IPS-18a (cell line): ENCODE results near the gene INTS12.

Experiments used
- H3K27ac ChIP-seq: one replicate; pipeline ENCODE4 v1.5.1; 2013; ENCODE audit warnings: low read length
- H3K27me3 ChIP-seq: one replicate; pipeline ENCODE4 v1.6.1; 2013; ENCODE audit warnings: mild to moderate bottlenecking, low read length; ENCODE audit not compliant: control insufficient read depth, insufficient read depth
- H3K36me3 ChIP-seq: one replicate; pipeline ENCODE4 v1.6.1; 2013; ENCODE audit warnings: low read depth, low read length; ENCODE audit not compliant: control insufficient read depth
- H3K4me1 ChIP-seq: one replicate; pipeline ENCODE4 v1.6.1; 2013; ENCODE audit warnings: low read depth, low read length; ENCODE audit not compliant: control insufficient read depth
- H3K4me3 ChIP-seq: one replicate; pipeline ENCODE4 v1.5.1; 2013; ENCODE audit warnings: low read length
- H3K9ac ChIP-seq: one replicate; pipeline ENCODE4 v1.6.1; 2013; ENCODE audit warnings: mild to moderate bottlenecking, low read length, moderate library complexity
- H3K9me3 ChIP-seq: one replicate; pipeline ENCODE4 v1.6.1; 2013; ENCODE audit warnings: low read depth, low read length; ENCODE audit not compliant: control insufficient read depth

INTS12 gene

DNA sequence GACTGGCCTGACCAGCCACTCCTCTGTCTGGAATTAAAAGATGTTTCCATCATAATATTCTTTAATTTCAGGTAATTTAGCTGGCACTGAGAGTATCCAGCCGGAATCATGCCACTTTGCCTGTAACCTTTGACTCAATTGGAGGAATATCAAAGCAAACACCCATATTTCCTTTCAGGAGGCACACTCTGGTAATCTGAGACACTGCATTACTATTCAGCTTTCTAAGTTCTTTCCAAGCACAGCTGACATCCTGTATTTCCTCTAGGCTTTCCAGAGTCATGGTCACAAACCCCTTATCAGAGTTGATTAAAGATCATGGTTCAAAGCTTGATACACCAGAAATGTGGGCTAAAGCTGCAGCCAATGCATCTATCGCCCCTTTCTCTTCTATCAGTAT is 29.3 kb downstream of the INTS12 start:
- Histone ChIP-seq H3K4me1 (peaks cover 3% of the 10 kb centered on the region), H3K4me3 (no peak overlapping the region), H3K36me3 (peaks cover 4% of the 10 kb centered on the region), H3K9ac (no peak overlapping the region), H3K9me3 (no peaks in the 10 kb centered on the region), H3K27me3 (no peaks in the 10 kb centered on the region), H3K27ac (no peak overlapping the region)

DNA sequence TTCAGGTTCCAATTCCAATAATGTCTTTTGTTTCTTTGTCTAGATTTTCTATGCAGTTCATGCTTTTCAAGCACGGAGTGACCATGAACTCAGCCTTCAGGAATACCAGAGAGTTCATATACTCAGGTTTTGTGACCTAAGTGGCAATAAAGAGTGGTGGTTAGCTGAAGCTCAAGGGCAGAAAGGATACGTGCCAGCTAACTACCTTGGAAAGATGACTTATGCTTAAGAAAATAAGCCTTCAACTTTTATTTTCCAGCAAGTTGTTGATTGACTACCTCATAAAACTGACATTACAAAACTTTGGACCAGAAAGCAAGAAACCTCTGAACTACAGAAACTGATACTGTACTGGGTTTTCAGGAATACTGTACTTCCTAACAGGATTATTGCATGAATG is 30.8 kb downstream of the INTS12 start:
- Histone ChIP-seq H3K9ac (no peak overlapping the region), H3K27me3 (no peaks in the 10 kb centered on the region), H3K36me3 (peaks cover under 1% of the 10 kb centered on the region), H3K9me3 (no peaks in the 10 kb centered on the region), H3K4me1 (peaks cover 3% of the 10 kb centered on the region), H3K27ac (no peak overlapping the region), H3K4me3 (no peak overlapping the region)

GRCh38 chr4:105674011-105674410 is 34.5 kb downstream of the INTS12 start:
- Histone ChIP-seq H3K4me3 (no peak overlapping the region), H3K9ac (no peak overlapping the region), H3K27me3 (no peaks in the 10 kb centered on the region), H3K9me3 (no peaks in the 10 kb centered on the region), H3K36me3 (no peaks in the 10 kb centered on the region), H3K4me1 (peaks cover 3% of the 10 kb centered on the region), H3K27ac (no peak overlapping the region)

DNA sequence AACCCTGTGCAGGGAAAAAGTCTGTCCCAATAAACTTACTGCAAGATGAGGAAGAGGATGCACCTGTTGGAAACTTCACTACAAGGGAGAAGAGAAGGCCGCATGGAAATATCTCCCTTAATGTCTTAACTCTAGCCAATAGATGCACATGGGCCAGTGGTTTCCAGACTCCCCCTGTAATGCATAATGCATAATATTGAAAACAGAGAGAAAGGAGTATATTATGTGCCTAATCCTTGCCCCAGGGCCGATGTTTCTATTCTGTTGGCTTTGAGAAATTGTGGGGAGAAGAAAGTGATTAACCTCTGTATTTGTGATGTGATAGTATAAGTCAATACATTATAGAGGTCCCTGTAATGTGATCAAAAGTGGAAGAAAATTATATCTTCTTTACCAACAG is 37.2 kb downstream of the INTS12 start:
- H3K27me3 ChIP-seq, result no peaks in the 10 kb centered on the region
- H3K4me1 ChIP-seq, result no peaks in the 10 kb centered on the region
- H3K36me3 ChIP-seq, result no peaks in the 10 kb centered on the region
- H3K9ac ChIP-seq, result no peak overlapping the region
- no peak overlapping the region for H3K4me3 ChIP-seq
- no peaks in the 10 kb centered on the region for H3K9me3 ChIP-seq
- H3K27ac ChIP-seq, result no peak overlapping the region

DNA sequence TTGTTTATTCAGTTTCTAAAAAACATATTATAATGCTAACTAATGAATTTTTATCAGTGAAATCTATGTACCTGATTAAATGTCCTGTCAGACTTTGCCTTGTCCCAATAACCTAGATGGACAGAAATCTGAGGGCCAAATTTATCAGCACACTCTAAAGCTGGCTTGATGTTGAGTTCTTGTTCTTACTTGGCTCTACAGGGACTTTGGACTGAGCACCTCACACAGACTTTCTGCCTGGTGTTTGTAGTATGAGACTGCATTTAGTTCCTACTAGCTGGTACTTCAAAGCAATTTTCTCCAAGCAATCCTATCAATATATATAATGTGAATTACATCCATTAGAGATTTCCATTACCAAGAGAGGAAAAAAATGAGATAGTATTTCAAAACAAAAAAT is 37.8 kb downstream of the INTS12 start:
- Histone ChIP-seq H3K36me3 (no peaks in the 10 kb centered on the region), H3K9me3 (no peaks in the 10 kb centered on the region), H3K4me1 (no peaks in the 10 kb centered on the region)

DNA sequence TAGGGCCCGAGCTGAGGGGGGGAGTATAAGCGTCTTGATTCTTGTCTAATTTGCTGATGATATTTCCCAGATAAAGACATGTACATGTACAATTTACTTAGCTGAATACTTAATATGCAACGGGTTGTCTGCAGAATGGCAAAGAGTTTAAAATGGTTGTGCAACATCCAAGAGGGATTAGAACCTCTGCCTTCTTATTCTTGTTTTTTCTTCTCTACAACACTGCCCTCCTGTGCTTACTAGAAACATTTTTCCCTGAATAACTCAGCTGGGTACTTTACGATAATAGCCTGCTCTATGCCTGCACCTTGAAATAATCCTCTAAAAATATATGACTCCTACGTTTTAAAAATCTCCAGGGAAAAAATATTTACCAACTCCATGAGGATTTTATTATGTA is 41.8 kb downstream of the INTS12 start:
- Histone ChIP-seq H3K27me3 (no peaks in the 10 kb centered on the region), H3K4me1 (no peaks in the 10 kb centered on the region)

More for the DNA sequence above, 37.8 kb downstream of the INTS12 start:
- H3K27ac ChIP-seq, result no peak overlapping the region
- H3K27me3 ChIP-seq, result no peaks in the 10 kb centered on the region
- no peak overlapping the region for H3K9ac ChIP-seq
- no peak overlapping the region for H3K4me3 ChIP-seq

DNA sequence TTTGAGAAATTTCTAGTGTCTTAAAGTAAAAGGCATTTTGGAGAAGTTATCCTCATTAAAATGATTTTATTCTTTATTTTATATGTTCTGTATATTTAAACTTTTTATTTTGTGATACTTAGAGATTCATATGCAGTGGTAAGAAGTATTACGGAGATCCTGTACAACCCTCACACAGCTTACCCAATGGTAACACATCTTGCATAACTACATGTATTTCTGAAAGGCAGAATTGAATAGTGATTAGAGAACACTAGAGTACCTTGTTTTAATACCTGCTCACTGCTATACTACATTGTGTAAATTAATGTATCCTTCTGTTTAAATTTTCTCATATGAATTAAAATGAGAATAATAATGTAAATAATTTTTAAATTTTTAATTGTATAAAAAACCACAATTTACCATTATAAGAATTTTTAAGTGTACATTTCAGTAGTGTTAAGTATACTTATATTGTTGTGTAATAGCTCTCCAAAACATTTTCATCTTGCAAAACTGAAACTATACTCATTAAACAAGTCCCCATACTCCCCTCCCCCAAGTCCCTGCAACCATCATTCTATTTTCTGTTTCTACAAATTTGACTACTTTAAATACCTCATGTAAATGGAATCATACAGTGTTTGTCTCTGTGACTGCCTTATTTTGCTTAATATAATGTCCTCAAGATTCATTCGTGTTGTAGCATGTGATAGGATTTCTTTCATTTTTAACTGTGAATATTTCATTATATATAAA is 45.4 kb downstream of the INTS12 start:
- no peaks in the 10 kb centered on the region for H3K27me3 ChIP-seq
- H3K27ac ChIP-seq, result no peak overlapping the region
- H3K4me3 ChIP-seq, result no peak overlapping the region
- no peaks in the 10 kb centered on the region for H3K9me3 ChIP-seq
- H3K36me3 ChIP-seq, result no peaks in the 10 kb centered on the region
- no peaks in the 10 kb centered on the region for H3K4me1 ChIP-seq
- H3K9ac ChIP-seq, result no peak overlapping the region

More for the DNA sequence above, 41.8 kb downstream of the INTS12 start:
- Histone ChIP-seq H3K4me3 (no peak overlapping the region), H3K27ac (no peak overlapping the region), H3K36me3 (no peaks in the 10 kb centered on the region), H3K9me3 (no peaks in the 10 kb centered on the region), H3K9ac (no peak overlapping the region)

GRCh38 chr4:105661028-105661427 is 47.5 kb downstream of the INTS12 start:
- Histone ChIP-seq H3K9ac (no peak overlapping the region), H3K36me3 (no peaks in the 10 kb centered on the region), H3K27me3 (no peaks in the 10 kb centered on the region), H3K4me1 (no peaks in the 10 kb centered on the region), H3K9me3 (no peaks in the 10 kb centered on the region), H3K4me3 (no peak overlapping the region), H3K27ac (no peak overlapping the region)

DNA sequence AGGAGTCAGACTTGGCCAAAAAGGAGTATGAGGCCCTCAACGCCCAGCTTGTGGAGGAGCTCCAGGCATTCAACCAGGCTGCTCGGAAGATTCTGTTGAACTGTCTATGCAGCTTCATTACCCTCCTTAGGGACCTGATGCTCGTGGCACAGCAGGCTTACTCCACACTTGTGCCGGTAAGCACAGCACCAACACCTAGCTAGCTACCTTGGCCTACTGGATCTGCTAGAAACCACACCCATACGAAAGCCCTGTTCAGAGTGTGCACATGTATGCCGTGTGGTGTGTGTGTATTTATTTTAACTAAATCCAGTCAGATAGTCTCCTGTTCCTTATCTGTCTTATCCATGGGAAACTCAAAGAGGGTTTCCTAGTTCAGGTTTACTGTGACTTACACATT is 49.3 kb downstream of the INTS12 start:
- Histone ChIP-seq H3K9me3 (no peaks in the 10 kb centered on the region), H3K27me3 (no peaks in the 10 kb centered on the region), H3K4me3 (no peak overlapping the region), H3K9ac (no peak overlapping the region), H3K27ac (no peak overlapping the region), H3K36me3 (no peaks in the 10 kb centered on the region), H3K4me1 (no peaks in the 10 kb centered on the region)

- no peak overlapping the region for H3K9ac ChIP-seq
- no peaks in the 10 kb centered on the region for H3K36me3 ChIP-seq
- H3K4me3 ChIP-seq, result no peak overlapping the region
- H3K9me3 ChIP-seq, result no peaks in the 10 kb centered on the region
- no peaks in the 10 kb centered on the region for H3K27me3 ChIP-seq
- H3K4me1 ChIP-seq, result no peaks in the 10 kb centered on the region
- H3K27ac ChIP-seq, result no peak overlapping the region
Observed at GRCh38 chr4:105657117-105657765, 51.2 kb downstream of the INTS12 start.

- no peaks in the 10 kb centered on the region for H3K36me3 ChIP-seq
- H3K4me1 ChIP-seq, result no peaks in the 10 kb centered on the region
- no peak overlapping the region for H3K27ac ChIP-seq
- H3K4me3 ChIP-seq, result no peak overlapping the region
- H3K9ac ChIP-seq, result no peak overlapping the region
- no peaks in the 10 kb centered on the region for H3K9me3 ChIP-seq
- no peaks in the 10 kb centered on the region for H3K27me3 ChIP-seq
Observed at GRCh38 chr4:105652286-105652888, 56.1 kb downstream of the INTS12 start.

DNA sequence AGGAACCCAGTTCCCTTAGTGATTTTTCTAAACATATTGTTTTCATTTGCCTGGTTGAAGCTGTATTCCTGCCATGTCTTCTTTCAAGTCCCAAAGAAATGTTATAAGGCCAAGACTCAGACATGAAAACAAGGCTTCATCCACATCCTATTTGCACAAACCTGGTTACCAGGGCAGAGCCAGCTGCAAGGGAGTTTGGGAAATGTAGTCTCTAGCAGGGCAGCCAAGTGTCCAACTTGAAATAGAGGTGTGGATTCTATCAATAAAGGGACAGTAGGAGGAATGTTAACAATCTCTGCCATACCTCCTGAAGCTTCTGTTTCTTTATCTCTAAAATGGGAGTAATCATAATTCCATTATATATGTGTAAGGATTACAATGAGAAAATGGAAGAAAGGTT is 56.6 kb downstream of the INTS12 start:
- Histone ChIP-seq H3K27me3 (no peaks in the 10 kb centered on the region), H3K4me3 (no peak overlapping the region), H3K9ac (no peak overlapping the region), H3K4me1 (no peaks in the 10 kb centered on the region), H3K9me3 (no peaks in the 10 kb centered on the region), H3K27ac (no peak overlapping the region), H3K36me3 (no peaks in the 10 kb centered on the region)
